Endodermal cell (in vitro differentiated cells): Measurements from ENCODE around the gene TRMT61A. TPM values are rescaled to one million over a fixed set of nuclear protein-coding genes. Genes with fewer than 3 reads are reported as not detected.

Experiments used
- DNase-seq: peaks from one replicate; pipeline ENCODE4 v3.0.0-alpha.2; 2017
- H3K27ac ChIP-seq: 2 replicates; pipeline ENCODE4 v1.5.1; 2013; ENCODE audit warnings: mild to moderate bottlenecking, low read depth, low read length, moderate library complexity
- H3K27me3 ChIP-seq: 2 replicates; pipeline ENCODE4 v1.6.1; 2013; ENCODE audit warnings: mild to moderate bottlenecking, low read length, moderate library complexity; ENCODE audit not compliant: insufficient read depth, control insufficient read depth, poor library complexity, severe bottlenecking
- H3K36me3 ChIP-seq: 2 replicates; pipeline ENCODE4 v1.7.0; 2013; ENCODE audit warnings: mild to moderate bottlenecking, low read length, moderate library complexity; ENCODE audit not compliant: control insufficient read depth, insufficient read depth
- H3K4me1 ChIP-seq: one replicate; pipeline ENCODE4 v1.7.0; 2013; ENCODE audit warnings: low read length; ENCODE audit not compliant: control insufficient read depth, insufficient read depth
- H3K4me3 ChIP-seq: 2 replicates; pipeline ENCODE4 v1.5.1; 2013; ENCODE audit warnings: mild to moderate bottlenecking, low read length, moderate library complexity
- H3K9ac ChIP-seq: 2 replicates; pipeline ENCODE4 v1.6.1; 2013; ENCODE audit warnings: mild to moderate bottlenecking, low read length, moderate library complexity; ENCODE audit not compliant: poor library complexity, severe bottlenecking; ENCODE audit errors: extremely low read depth
- H3K9me3 ChIP-seq: 2 replicates; pipeline ENCODE4 v1.6.1; 2013; ENCODE audit warnings: mild to moderate bottlenecking, low read length, moderate library complexity; ENCODE audit not compliant: control insufficient read depth
- H3K27ac Mint-ChIP-seq: 2 replicates; pipeline ENCODE4 v1.8.0; 2020; ENCODE audit warnings: mixed read lengths
- H3K27me3 Mint-ChIP-seq: 2 replicates; pipeline ENCODE4 v1.8.0; 2021; ENCODE audit warnings: mild to moderate bottlenecking, mixed read lengths; ENCODE audit not compliant: insufficient read depth
- H3K36me3 Mint-ChIP-seq: 2 replicates; pipeline ENCODE4 v1.8.0; 2020; ENCODE audit warnings: low read depth, mixed read lengths
- H3K4me1 Mint-ChIP-seq: 2 replicates; pipeline ENCODE4 v1.8.0; 2020; ENCODE audit warnings: mixed read lengths
- H3K4me3 Mint-ChIP-seq: 2 replicates; pipeline ENCODE4 v1.8.0; 2020; ENCODE audit warnings: mild to moderate bottlenecking, moderate library complexity, mixed read lengths
- H3K9me3 Mint-ChIP-seq: 2 replicates; pipeline ENCODE4 v1.8.0; 2020; ENCODE audit warnings: mild to moderate bottlenecking, mixed read lengths
- WGBS, 2 experiments: methylation state at CpG; one replicate each; pipeline versions ENCODE4 v1.1.5 to v1.1.7; 2013; ENCODE audit warnings: missing lambda C conversion rate in 2 of 2, mixed read lengths in 1 of 2; ENCODE audit not compliant: insufficient coverage in 1 of 2, insufficient read length in 1 of 2; 5-methylcytosine and 5-hydroxymethylcytosine counted together
- total RNA-seq, 2 donors: library from RNA; stranded (reverse); fragmentation: NEBNext Ultra II Directional in 1 of 2; extraction: Animal tissue kit (Norgen Biotek cat#: 25700) in 1 of 2; gene quantifications; 2 replicates in 1 of 2; 3 replicates in 1 of 2; pipeline ENCODE4 v1.2.1, GENCODE V29; 2021
- TF ChIP-seq, protein P1 (sequence below): fragments of 200-600 bp; sonication (generic); conservative IDR thresholded peaks from 2 replicates; pipeline ENCODE4 v1.5.0; 2021; ENCODE audit warnings: antibody characterized with exemption, mild to moderate bottlenecking

TRMT61A gene
- total RNA-seq, 2 donors from 2014 or later = 7.4 to 7.9 TPM

DNA sequence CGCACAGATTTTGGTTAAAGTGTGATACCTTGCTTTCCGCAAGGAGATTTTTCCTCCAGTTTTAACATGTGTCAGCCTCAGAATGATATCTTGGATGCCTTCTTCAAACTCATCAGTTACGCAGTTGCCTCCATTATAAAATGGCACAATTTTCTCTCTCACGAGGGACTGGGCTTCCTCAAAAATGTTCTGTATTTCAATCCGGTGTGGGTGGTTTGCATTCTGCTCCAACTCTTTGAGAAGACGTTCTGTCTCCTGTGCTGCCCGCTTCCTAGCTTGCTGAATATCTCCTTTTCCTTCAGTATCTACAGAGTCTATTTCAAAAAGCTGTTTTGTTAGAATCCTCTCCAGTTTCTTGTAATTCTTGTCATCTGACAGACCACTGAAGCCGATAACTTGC lies 31.7 kb downstream of the TRMT61A start:
- Histone ChIP-seq H3K4me1 (no peaks in the 10 kb centered on the region), H3K36me3 (peaks cover 29% of the 10 kb centered on the region), H3K27ac (no peak overlapping the region), H3K9ac (peak overlapping the region; percentile 90), H3K4me3 (peak overlapping the region; percentile 99), H3K9me3 (no peaks in the 10 kb centered on the region), H3K27me3 (no peaks in the 10 kb centered on the region)
- TF ChIP-seq, protein P1, sequence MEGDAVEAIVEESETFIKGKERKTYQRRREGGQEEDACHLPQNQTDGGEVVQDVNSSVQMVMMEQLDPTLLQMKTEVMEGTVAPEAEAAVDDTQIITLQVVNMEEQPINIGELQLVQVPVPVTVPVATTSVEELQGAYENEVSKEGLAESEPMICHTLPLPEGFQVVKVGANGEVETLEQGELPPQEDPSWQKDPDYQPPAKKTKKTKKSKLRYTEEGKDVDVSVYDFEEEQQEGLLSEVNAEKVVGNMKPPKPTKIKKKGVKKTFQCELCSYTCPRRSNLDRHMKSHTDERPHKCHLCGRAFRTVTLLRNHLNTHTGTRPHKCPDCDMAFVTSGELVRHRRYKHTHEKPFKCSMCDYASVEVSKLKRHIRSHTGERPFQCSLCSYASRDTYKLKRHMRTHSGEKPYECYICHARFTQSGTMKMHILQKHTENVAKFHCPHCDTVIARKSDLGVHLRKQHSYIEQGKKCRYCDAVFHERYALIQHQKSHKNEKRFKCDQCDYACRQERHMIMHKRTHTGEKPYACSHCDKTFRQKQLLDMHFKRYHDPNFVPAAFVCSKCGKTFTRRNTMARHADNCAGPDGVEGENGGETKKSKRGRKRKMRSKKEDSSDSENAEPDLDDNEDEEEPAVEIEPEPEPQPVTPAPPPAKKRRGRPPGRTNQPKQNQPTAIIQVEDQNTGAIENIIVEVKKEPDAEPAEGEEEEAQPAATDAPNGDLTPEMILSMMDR = no peak
- Mint-ChIP-seq H3K9me3 (no peaks in the 10 kb centered on the region), H3K27me3 (no peaks in the 10 kb centered on the region), H3K27ac (peak overlapping the region; percentile 38), H3K4me3 (peak overlapping the region; percentile 81), H3K36me3 (peaks cover 27% of the 10 kb centered on the region), H3K4me1 (peaks cover 14% of the 10 kb centered on the region)
- DNase-seq = no peak
- 93 to 98% methylated on average over 8 of the region's 8 CpGs for WGBS, 2 experiments

DNA sequence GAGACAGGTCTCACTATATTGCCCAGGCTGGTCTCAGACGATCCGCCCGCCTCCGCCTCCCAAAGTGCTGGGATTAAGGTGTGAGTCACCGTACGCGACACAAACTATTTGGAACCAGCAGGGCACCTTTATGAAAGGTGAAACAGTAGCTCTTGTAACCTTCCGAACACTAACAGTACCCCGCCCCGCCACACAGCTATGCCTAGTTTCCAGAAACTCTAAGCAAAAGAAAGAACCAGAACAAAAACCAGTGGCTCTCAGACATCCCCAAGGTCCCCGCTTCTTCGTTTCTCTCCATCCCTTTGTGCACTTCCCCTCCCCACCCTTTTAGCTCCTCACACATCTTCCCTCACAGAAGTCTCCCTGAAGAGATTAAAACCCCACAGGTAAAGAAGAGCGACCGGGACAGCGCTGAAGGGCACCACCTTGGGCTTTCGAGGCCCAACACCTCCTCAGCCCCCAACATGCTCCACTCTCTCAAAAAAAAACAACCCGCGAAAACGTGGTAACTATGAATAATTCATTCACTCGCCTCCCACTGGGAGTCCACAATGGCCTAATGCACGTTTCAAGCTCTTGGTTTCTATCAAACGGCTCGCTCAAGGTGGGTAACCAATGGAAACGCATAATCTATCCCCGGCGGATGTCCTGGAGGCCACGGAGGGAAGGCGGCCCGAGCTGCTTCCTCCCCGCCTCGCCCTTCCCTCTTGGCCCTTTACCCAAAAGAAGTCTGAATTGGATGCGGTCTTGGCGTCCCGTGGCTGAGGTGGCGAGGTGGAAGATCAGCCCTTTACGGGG lies 32.6 kb downstream of the TRMT61A start:
- TF ChIP-seq, protein P1 = no peak
- WGBS, 2 experiments = 4 to 6% methylated on average over 30 to 36 of the region's 36 CpGs
- Mint-ChIP-seq H3K4me3 (peak overlapping the region; percentile 81), H3K36me3 (peaks cover 30% of the 10 kb centered on the region), H3K9me3 (no peaks in the 10 kb centered on the region), H3K27ac (peak overlapping the region; percentile 92), H3K27me3 (no peaks in the 10 kb centered on the region), H3K4me1 (peaks cover 14% of the 10 kb centered on the region)
- Histone ChIP-seq H3K9ac (peak overlapping the region; percentile 90), H3K27me3 (no peaks in the 10 kb centered on the region), H3K4me1 (no peaks in the 10 kb centered on the region), H3K36me3 (peaks cover 36% of the 10 kb centered on the region), H3K4me3 (peak overlapping the region; percentile 99), H3K27ac (peak overlapping the region; percentile 96), H3K9me3 (no peaks in the 10 kb centered on the region)
- peak; percentile 78 for DNase-seq

DNA sequence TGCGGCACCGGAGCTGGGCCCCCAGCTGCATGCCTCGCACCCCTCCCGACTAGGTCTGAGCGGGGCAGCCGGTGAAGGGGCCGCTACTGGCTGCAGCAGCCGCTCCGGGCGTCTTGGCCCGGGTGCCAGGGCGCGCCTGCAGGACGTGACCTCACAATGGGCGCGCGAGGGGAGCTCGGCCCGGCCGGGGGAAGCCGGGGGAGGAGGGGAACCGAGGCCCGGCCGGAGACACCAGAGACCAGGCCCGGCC lies 33.1 kb downstream of the TRMT61A start:
- TF ChIP-seq, protein P1 = no peak
- peak overlapping the region; percentile 92 for H3K27ac Mint-ChIP-seq
- H3K36me3 ChIP-seq = peaks cover 38% of the 10 kb centered on the region
- no peak for DNase-seq
- peak overlapping the region; percentile 96 for H3K27ac ChIP-seq
- H3K36me3 Mint-ChIP-seq = peaks cover 29% of the 10 kb centered on the region
- H3K9ac ChIP-seq = peak overlapping the region; percentile 90
- H3K9me3 ChIP-seq = no peaks in the 10 kb centered on the region
- H3K27me3 Mint-ChIP-seq = no peaks in the 10 kb centered on the region
- H3K9me3 Mint-ChIP-seq = no peaks in the 10 kb centered on the region
- H3K4me3 Mint-ChIP-seq = peak overlapping the region; percentile 81
- H3K4me3 ChIP-seq = peak overlapping the region; percentile 99
- H3K27me3 ChIP-seq = no peaks in the 10 kb centered on the region
- H3K4me1 Mint-ChIP-seq = peaks cover 14% of the 10 kb centered on the region
- no peaks in the 10 kb centered on the region for H3K4me1 ChIP-seq
- WGBS, 2 experiments = 0% methylated on average over 19 to 25 of the region's 25 CpGs
